ENCODE data around the gene PDE4D. TPM values are rescaled to one million over a fixed set of nuclear protein-coding genes. Genes with fewer than 3 reads are reported as not detected.
"Not testable (repeated sequence)": the region's sequence is repeated elsewhere in the genome, so short reads cannot be mapped to it uniquely, and the experiment has no call there.

PDE4D gene
- polyA plus RNA-seq, 4 donors, result 19.4 to 35.9 (median 23.1) TPM

- DNase-seq (ENCODE audit: low read depth in 4 of 4, low spot score in 2 of 4), result no peak
Observed at GRCh38 chr5:59621477-59621876, 272.0 kb downstream of the PDE4D start.

- DNase-seq (ENCODE audit: low read depth in 4 of 4, low spot score in 2 of 4), result no peak
Observed at GRCh38 chr5:59620535-59621212, 272.9 kb downstream of the PDE4D start.

GRCh38 chr5:59618644-59619043 is 274.9 kb downstream of the PDE4D start:
- DNase-seq (ENCODE audit: low read depth in 4 of 4, low spot score in 2 of 4), result no peak

DNA sequence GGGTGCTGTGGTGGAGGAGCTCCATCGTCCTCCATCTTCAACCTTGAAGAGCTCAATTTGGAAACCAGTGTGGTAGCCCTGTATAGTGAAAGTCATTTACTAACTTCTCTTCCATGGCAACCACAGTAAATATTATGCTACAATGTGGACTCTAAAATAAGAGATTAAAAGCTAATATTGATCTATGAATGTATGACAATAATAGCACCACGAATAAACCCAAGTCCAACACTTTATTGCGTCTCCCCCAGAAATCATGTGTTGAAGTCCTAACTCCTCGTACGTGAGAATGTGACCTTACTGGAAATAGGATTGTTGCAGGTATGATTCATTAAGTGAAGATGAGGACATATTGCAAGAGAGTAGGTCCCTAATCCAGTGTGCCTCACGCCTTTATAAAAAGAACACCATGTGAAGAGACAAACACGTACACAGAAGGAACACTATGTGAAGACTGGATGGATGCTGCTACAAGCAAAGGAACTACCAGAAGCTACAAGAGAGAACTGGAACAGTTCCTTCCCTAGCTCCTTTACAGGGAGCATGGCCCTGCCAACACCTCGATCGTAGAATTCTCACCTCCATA is 276.2 kb downstream of the PDE4D start:
- no peak for DNase-seq (ENCODE audit: low read depth in 4 of 4, low spot score in 2 of 4)

DNA sequence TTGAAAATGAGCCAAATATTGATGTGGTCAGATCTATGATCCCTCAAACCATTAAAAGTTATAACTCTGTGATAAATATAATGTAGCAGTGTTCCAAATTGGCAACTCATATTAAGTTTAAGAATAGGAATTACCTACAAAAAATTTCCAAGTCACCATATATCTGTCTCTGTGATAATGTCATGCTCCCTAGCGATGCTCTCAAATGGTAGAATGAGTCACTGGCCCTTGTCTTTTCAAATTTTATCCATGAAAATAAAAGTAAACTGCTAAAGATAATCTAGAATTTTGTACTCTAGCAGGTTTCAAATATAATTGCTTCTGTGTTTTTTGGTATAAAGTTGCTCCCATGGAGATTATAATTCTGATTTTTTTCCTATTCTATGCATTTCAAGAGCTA is 277.1 kb downstream of the PDE4D start:
- no peak for DNase-seq (ENCODE audit: low read depth in 4 of 4, low spot score in 2 of 4)

GRCh38 chr5:59615272-59615671 is 278.3 kb downstream of the PDE4D start:
- DNase-seq (ENCODE audit: low read depth in 4 of 4, low spot score in 2 of 4), result no peak

GRCh38 chr5:59609501-59610265 is 283.8 kb downstream of the PDE4D start:
- no peak for DNase-seq (ENCODE audit: low read depth in 4 of 4, low spot score in 2 of 4)

- no peak for DNase-seq (ENCODE audit: low read depth in 4 of 4, low spot score in 2 of 4)
Observed at GRCh38 chr5:59608745-59609144, 284.8 kb downstream of the PDE4D start.

- no peak for DNase-seq (ENCODE audit: low read depth in 4 of 4, low spot score in 2 of 4)
Observed at GRCh38 chr5:59607138-59607765, 286.3 kb downstream of the PDE4D start.

GRCh38 chr5:59605915-59606314 is 287.6 kb downstream of the PDE4D start:
- no peak for DNase-seq (ENCODE audit: low read depth in 4 of 4, low spot score in 2 of 4)

- no peak for DNase-seq (ENCODE audit: low read depth in 4 of 4, low spot score in 2 of 4)
Observed at GRCh38 chr5:59604111-59604510, 289.4 kb downstream of the PDE4D start.

GRCh38 chr5:59600998-59601397 is 292.5 kb downstream of the PDE4D start:
- no peak for DNase-seq (ENCODE audit: low read depth in 4 of 4, low spot score in 2 of 4)

- DNase-seq (ENCODE audit: low read depth in 4 of 4, low spot score in 2 of 4), result no peak
Observed at GRCh38 chr5:59600153-59600552, 293.4 kb downstream of the PDE4D start.

DNA sequence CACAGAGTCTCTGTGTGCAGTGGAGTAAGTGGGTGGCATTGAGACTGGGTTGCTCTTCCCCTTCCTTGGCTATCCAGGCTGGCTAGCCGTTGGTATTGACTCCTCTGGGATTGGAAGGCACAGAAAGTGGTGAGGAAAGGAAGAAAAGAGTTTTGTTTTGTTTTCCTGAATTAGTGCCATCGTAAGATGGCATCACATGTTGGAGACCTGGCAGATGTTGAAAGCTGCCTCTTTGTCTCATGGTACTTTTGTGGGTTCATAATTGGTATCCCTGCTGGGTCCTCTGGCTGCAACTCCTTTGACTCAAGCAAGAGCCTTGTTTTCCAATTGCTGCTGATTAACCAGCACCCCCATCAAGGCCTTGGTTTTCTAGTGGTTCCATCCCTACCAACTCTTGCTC is 293.8 kb downstream of the PDE4D start:
- DNase-seq (ENCODE audit: low read depth in 4 of 4, low spot score in 2 of 4), result no peak

DNA sequence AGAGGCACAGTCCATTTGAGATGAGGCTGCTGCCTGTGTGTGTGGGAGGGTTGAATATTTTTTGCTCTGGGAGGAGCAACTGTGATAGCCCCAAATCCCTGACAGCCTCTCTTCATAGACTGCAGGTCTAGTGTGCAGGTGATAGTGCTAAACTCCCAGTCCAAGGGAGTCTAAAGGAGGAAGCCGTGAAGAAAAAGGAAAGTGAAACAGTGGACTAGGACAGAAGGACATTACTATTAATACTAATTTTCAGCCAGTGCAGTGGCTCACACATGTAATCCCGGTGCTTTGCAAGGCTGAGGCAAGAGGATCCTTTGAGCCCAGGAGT is 295.0 kb downstream of the PDE4D start:
- no peak for DNase-seq (ENCODE audit: low read depth in 4 of 4, low spot score in 2 of 4)

DNA sequence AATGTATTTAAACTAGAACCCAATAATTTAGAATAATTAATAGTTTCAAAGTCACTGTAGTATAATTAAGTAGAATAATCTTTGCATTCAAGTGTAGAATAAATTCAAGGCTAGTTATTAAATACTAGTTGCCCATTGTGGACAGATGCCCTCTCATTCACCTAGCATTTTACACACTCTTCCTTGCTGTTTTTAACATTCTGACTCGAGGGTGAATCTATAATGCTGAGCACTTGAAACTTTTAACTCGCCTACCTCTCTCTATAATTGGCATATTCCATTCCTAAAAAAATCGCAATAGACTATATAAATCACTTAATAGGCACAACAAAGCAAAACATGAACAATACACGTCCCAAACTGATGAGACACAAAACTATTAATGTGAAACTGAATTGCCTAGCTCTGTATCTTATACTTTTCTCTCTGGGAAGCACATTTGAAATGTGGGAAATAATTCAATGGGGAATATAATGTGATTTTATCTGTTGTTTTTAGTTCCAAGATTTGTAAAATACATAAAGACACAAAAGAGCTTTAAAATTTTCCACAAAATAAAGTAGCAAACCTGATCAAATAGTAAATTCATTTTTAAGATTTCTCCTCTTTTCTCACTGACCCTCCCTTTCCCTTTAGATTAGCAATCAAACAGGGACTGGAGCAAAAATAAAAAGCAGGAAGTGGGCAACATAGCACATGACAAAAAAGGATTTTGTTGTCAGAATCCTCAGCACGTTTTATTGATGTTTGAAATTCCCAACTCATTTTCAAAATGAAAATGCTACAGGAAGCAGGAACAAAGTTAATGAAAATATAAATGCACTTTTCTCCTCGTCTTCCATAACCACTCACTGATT is 295.6 kb downstream of the PDE4D start:
- no peak for DNase-seq (ENCODE audit: low read depth in 4 of 4, low spot score in 2 of 4)

DNA sequence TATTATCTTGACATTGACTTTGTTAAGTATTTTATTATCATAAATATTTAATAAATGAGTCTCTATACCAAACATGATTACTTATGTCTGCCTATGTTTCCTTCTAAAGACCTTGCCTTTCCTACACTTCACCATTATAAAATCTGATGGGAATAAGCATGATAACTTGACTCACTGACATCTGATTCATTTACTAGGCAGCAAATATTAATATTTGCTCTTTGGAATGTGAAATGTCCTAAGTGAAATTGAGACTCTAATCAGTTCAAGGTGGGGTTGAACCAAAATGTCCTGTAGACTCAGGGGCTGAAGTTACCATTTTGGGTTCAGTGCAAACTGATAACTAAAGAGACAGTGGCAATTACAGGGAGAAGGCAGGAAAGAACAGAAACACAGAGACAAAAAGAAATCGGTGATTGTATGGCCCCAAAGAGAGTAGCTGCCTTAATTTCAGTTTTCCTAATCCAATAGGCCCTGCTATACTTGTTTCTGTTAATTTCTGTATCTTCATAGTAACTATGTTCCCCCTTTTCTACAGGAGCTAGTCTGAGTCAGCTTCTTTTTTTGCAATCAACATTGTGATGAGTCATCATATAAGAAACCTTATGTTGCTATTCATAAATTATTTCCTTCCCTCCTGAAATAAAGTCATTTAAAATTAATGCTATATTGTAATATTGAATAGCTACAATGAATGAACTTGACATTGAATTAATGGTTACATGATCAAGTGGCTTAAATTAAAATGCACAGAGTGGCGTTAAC is 296.8 kb downstream of the PDE4D start:
- no peak for DNase-seq (ENCODE audit: low read depth in 4 of 4, low spot score in 2 of 4)

GRCh38 chr5:59594118-59594517 is 299.4 kb downstream of the PDE4D start:
- DNase-seq (ENCODE audit: low read depth in 4 of 4, low spot score in 2 of 4), result not testable (repeated sequence)

DNA sequence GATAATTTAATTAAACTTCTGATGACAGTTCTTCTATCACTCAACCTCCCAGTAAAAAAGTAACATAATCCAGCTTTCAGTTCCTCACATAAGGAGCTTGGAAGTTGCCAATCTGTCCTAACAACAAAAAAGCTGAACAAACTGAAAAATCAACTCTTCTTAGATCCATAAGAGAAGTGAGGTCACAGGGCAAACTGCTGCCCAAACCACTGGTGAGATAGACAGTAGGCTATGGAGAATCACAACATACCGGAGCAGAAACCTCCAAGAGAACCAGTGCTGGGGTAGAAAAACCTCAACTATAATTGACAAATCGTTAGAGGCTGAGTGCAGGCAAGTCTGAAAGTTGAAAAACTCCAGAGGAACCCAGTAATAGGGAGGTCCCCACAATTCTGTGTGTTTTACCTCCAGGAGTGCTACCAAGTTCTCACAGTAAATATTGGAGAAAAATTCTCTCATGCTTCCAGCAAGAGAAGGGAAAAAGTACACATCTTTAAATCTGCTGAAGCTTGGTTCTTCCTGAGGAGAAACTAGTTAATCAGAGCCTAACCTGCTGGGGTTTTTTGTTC is 300.0 kb downstream of the PDE4D start:
- no peak for DNase-seq (ENCODE audit: low read depth in 4 of 4, low spot score in 2 of 4)

DNA sequence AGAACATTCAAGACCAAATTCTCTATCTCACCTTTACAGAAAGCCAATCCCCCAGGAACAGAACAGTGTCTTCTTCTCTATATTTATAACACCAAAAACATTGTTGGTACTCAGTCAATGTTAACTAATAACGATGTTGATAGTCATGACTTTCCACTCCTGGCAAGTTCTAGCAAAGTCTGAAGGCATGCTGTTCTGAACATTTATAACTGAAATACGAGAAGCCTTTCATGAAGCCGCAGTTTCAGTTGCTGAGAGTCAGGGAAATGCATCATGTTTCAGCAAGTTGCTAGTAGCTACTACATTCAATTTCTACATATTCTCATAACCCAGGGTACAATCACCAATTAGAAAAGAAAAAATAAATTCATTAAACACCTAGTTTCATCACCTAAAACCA is 301.4 kb downstream of the PDE4D start:
- peak in 1 of 4 donors; percentile 47 for DNase-seq (ENCODE audit: low read depth in 4 of 4, low spot score in 2 of 4)

Data from left renal cortex interstitium (tissue), 4 donors.